OCI-LY1 (cell line): ENCODE results near the gene KLRF2.

ENCODE experiments used
- H2AFZ ChIP-seq: fragments of 200-600 bp; sonication (generic), shearing (Covaris generic); 2 replicates; pipeline ENCODE4 v1.6.0; 2014; ENCODE audit warnings: antibody characterized with exemption, mild to moderate bottlenecking, low read length
- H3F3A ChIP-seq: fragments of 200-600 bp; sonication (generic), shearing (Covaris generic); 2 replicates; pipeline ENCODE4 v1.6.0; 2014; ENCODE audit warnings: mild to moderate bottlenecking, antibody characterized with exemption, low read length, moderate library complexity; ENCODE audit not compliant: insufficient read depth
- H3K27ac ChIP-seq: fragments of 200-600 bp; sonication (generic); 2 replicates; pipeline ENCODE4 v1.5.1; 2014; ENCODE audit warnings: low read length, mixed run types, mild to moderate bottlenecking, low read depth; ENCODE audit not compliant: poor library complexity, severe bottlenecking
- H3K27me3 ChIP-seq: fragments of 200-600 bp; sonication (generic); 2 replicates; pipeline ENCODE4 v1.6.0; 2014; ENCODE audit warnings: antibody characterized with exemption, mild to moderate bottlenecking, low read length, moderate library complexity; ENCODE audit not compliant: insufficient read depth
- H3K36me3 ChIP-seq: fragments of 200-600 bp; sonication (generic); 2 replicates; pipeline ENCODE4 v1.6.1; 2014; ENCODE audit warnings: mild to moderate bottlenecking, antibody characterized with exemption, low read length, moderate library complexity, mixed read lengths; ENCODE audit not compliant: insufficient read depth
- H3K4me1 ChIP-seq: fragments of 200-600 bp; sonication (generic); 2 replicates; pipeline ENCODE4 v1.5.1; 2014; ENCODE audit warnings: mild to moderate bottlenecking, low read length, moderate library complexity; ENCODE audit not compliant: insufficient read depth, severe bottlenecking
- H3K4me2 ChIP-seq: fragments of 200-600 bp; sonication (generic), shearing (Covaris generic); 2 replicates; pipeline ENCODE4 v1.6.1; 2014; ENCODE audit warnings: low read length
- H3K4me3 ChIP-seq: fragments of 200-600 bp; sonication (generic); 2 replicates; pipeline ENCODE4 v1.5.1; 2014; ENCODE audit warnings: low read length, low read depth, mild to moderate bottlenecking, mixed read lengths; ENCODE audit not compliant: poor library complexity, severe bottlenecking
- H3K79me2 ChIP-seq: fragments of 200-600 bp; shearing (Covaris generic); 2 replicates; pipeline ENCODE4 v1.6.1; 2016; ENCODE audit warnings: mixed run types, low read length, mixed read lengths; ENCODE audit not compliant: insufficient read depth
- H3K9ac ChIP-seq: fragments of 200-600 bp; sonication (generic), shearing (Covaris generic); 2 replicates; pipeline ENCODE4 v1.6.1; 2014; ENCODE audit warnings: mild to moderate bottlenecking, low read length, mixed read lengths
- H3K9me2 ChIP-seq: fragments of 200-600 bp; sonication (generic), shearing (Covaris generic); 2 replicates; pipeline ENCODE4 v1.6.1; 2014; ENCODE audit warnings: low read depth, mild to moderate bottlenecking, low read length, mixed read lengths
- H3K9me3 ChIP-seq: fragments of 200-600 bp; shearing (Covaris generic); 2 replicates; pipeline ENCODE4 v1.6.1; 2014; ENCODE audit warnings: low read length, mixed read lengths
- H4K20me1 ChIP-seq: fragments of 200-600 bp; sonication (generic), shearing (Covaris generic); 2 replicates; pipeline ENCODE4 v1.6.0; 2016; ENCODE audit warnings: mild to moderate bottlenecking, low read length; ENCODE audit not compliant: insufficient read depth
- EZH2 ChIP-seq: fragments of 200-600 bp; sonication (generic), shearing (Covaris generic); IDR thresholded peaks from 2 replicates; pipeline ENCODE4 v1.8.0; 2017; ENCODE audit warnings: borderline replicate concordance, mixed run types, mild to moderate bottlenecking, antibody characterized with exemption, low read length, moderate library complexity, mixed read lengths
- TF ChIP-seq, protein P1 (sequence below): fragments of 200-600 bp; sonication (generic), shearing (Covaris generic); IDR thresholded peaks from 2 replicates; pipeline ENCODE4 v1.5.1; 2017; ENCODE audit warnings: mild to moderate bottlenecking, antibody characterized with exemption, low read length, moderate library complexity, mixed read lengths

Gene KLRF2, protein sequence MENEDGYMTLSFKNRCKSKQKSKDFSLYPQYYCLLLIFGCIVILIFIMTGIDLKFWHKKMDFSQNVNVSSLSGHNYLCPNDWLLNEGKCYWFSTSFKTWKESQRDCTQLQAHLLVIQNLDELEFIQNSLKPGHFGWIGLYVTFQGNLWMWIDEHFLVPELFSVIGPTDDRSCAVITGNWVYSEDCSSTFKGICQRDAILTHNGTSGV

GRCh38 chr12:9881246-9881645, at the start of gene KLRF2:
Gene KLRF2, plus strand, starts transcription at chr12:9881489. Its CDS starts 107 bp downstream, at chr12:9881596.
- Histone ChIP-seq H3K4me3 (no peak within 1 kb of the TSS), H3K9ac (no peak within 1 kb of the TSS), H3K79me2 (no peaks in the 10 kb centered on the region), H3K27ac (no peak within 1 kb of the TSS), H3K4me1 (no peaks in the 10 kb centered on the region), H3K36me3 (no peaks in the 10 kb centered on the region), H3K9me2 (no peaks in the 10 kb centered on the region), H3K27me3 (no peaks in the 10 kb centered on the region), H3F3A (no peaks in the 10 kb centered on the region), H2AFZ (no peak within 1 kb of the TSS), H4K20me1 (no peaks in the 10 kb centered on the region), H3K9me3 (no peaks in the 10 kb centered on the region), H3K4me2 (no peak within 1 kb of the TSS)
- no peak for TF ChIP-seq EZH2
- TF ChIP-seq, protein P1, sequence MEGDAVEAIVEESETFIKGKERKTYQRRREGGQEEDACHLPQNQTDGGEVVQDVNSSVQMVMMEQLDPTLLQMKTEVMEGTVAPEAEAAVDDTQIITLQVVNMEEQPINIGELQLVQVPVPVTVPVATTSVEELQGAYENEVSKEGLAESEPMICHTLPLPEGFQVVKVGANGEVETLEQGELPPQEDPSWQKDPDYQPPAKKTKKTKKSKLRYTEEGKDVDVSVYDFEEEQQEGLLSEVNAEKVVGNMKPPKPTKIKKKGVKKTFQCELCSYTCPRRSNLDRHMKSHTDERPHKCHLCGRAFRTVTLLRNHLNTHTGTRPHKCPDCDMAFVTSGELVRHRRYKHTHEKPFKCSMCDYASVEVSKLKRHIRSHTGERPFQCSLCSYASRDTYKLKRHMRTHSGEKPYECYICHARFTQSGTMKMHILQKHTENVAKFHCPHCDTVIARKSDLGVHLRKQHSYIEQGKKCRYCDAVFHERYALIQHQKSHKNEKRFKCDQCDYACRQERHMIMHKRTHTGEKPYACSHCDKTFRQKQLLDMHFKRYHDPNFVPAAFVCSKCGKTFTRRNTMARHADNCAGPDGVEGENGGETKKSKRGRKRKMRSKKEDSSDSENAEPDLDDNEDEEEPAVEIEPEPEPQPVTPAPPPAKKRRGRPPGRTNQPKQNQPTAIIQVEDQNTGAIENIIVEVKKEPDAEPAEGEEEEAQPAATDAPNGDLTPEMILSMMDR, result no peak

GRCh38 chr12:9831720-9832119, 49.6 kb upstream of the KLRF2 start:
- no peaks in the 10 kb centered on the region for H3K27me3 ChIP-seq
- no peaks in the 10 kb centered on the region for H3K79me2 ChIP-seq
- H3K36me3 ChIP-seq, result no peaks in the 10 kb centered on the region
- H3K4me1 ChIP-seq, result no peaks in the 10 kb centered on the region
- H3K9me3 ChIP-seq, result no peaks in the 10 kb centered on the region
- no peaks in the 10 kb centered on the region for H3K9me2 ChIP-seq
- no peak overlapping the region for H3K4me3 ChIP-seq
- H4K20me1 ChIP-seq, result no peaks in the 10 kb centered on the region
- H3K27ac ChIP-seq, result no peak overlapping the region
- H3F3A ChIP-seq, result no peaks in the 10 kb centered on the region
- no peak overlapping the region for H3K9ac ChIP-seq
- no peak overlapping the region for H2AFZ ChIP-seq
- TF ChIP-seq, protein P1, result no peak
- TF ChIP-seq EZH2, result no peak
- H3K4me2 ChIP-seq, result no peak overlapping the region

GRCh38 chr12:9843407-9843806, 37.9 kb upstream of the KLRF2 start:
- no peaks in the 10 kb centered on the region for H3K36me3 ChIP-seq
- no peaks in the 10 kb centered on the region for H3K27me3 ChIP-seq
- no peak overlapping the region for H3K9ac ChIP-seq
- no peak overlapping the region for H3K27ac ChIP-seq
- no peaks in the 10 kb centered on the region for H3K9me2 ChIP-seq
- H4K20me1 ChIP-seq, result no peaks in the 10 kb centered on the region
- H3K4me2 ChIP-seq, result no peak overlapping the region
- H3K4me3 ChIP-seq, result no peak overlapping the region
- TF ChIP-seq, protein P1, result no peak
- TF ChIP-seq EZH2, result no peak
- no peak overlapping the region for H2AFZ ChIP-seq
- H3F3A ChIP-seq, result no peaks in the 10 kb centered on the region
- no peaks in the 10 kb centered on the region for H3K9me3 ChIP-seq
- H3K79me2 ChIP-seq, result no peaks in the 10 kb centered on the region
- no peaks in the 10 kb centered on the region for H3K4me1 ChIP-seq
